MM.1S (cell line): ENCODE measurements around the gene FAM107B.

Experiments
- CTCF ChIP-seq: fragments of 300-600 bp; sonication (generic); IDR thresholded peaks from 2 replicates; pipeline ENCODE4 v1.5.1; 2016; ENCODE audit warnings: antibody characterized with exemption, low read length, mixed read lengths
- EZH2 ChIP-seq: fragments of 300-600 bp; sonication (generic); optimal IDR thresholded peaks from 2 replicates; pipeline ENCODE3; 2017; ENCODE audit warnings: low read depth, mild to moderate bottlenecking, antibody characterized with exemption, low read length, mixed read lengths

GRCh38 chr10:14519785-14520184, 254.9 kb downstream of the FAM107B start:
- TF ChIP-seq CTCF, result no peak
- no peak for TF ChIP-seq EZH2
